Middle frontal gyrus (tissue), 1 donor: ENCODE measurements around the gene MAPK7.
"Not testable (repeated sequence)": the region's sequence is repeated elsewhere in the genome, so short reads cannot be mapped to it uniquely, and the experiment has no call there.

ENCODE experiments used
- DNase-seq: peaks from one replicate; pipeline ENCODE4 v3.0.0-alpha.2; 2015; ENCODE audit warnings: low spot score; ENCODE audit errors: extremely low spot score

MAPK7 gene

DNA sequence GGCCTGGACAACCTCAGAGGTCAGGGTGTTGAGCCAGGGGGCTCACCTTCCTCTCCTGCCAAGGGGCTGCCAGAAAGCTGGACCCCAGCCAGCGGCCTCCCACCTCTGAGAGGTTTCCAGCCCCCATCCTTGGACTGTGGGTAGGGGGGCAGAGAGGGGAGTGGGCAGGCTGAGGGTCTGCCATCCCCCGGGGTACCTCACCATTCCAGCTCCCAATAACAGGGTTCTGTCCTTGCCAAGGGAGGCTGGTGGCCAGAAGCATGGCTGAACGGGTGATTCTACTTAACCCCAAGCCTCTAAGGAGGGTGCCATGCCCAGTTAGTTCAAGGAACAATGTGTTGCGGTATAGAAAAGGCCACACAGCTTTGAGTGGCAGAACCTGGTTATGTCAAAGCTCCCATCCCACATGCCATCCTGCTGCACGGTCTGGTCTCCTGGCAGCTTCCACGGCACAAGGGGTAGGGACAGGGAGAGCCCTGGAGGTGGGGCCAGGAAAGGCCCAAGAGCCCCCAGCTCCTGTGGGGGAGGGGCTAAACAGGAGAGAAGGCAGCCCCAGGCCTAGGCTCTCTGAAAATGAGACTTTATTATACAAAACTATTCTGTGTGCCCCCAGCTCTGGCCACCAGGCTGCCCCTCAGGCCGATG, 35.6 kb upstream of the MAPK7 start:
- no peak for DNase-seq

DNA sequence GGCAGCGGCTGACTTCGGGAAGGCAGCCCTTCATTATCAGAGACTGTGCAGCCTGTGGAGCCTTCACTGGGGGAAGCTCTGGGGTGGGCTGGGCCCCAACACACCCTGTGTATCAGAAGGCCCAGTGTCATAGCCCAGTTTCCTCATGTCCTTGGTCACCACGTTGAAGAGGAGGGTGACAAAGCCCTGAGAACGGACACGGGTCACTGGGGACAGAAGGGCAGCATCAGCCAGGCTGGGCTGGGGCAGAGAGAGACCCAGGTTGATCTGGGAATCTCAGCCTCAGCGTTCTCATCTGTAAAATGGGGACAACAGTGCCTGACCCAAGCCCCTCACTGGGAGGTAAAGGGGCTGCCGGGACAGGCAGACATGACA, 35.1 kb upstream of the MAPK7 start:
- DNase-seq, result no peak

GRCh38 chr17:19343671-19344151, 34.6 kb upstream of the MAPK7 start:
- no peak for DNase-seq

- no peak for DNase-seq
Measured at GRCh38 chr17:19344311-19345066, 33.8 kb upstream of the MAPK7 start.

DNA sequence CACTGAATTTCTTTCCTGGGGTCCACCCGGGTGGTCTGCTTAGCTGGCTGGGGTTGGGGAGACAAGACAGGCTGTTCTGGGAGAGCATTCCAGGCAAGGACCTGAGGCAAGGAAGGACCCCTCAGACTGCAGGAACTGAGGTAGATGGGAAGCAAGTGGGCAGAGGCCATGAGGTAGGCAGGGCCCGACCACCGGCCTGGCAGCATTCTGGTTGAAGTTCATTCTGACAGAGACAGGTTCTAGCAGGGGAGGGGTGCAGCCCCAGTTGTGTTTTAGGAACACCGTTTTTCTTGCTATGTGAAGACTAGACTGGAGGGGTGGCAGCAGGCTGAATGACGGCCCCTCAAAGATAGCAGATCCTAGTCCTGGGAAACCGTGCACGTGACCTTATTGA, 33.2 kb upstream of the MAPK7 start:
- DNase-seq, result no peak

GRCh38 chr17:19345486-19346350, 32.6 kb upstream of the MAPK7 start:
- no peak for DNase-seq

GRCh38 chr17:19346351-19347255, 31.7 kb upstream of the MAPK7 start:
- no peak for DNase-seq

- no peak for DNase-seq
Measured at GRCh38 chr17:19347323-19348080, 30.8 kb upstream of the MAPK7 start.

GRCh38 chr17:19348081-19348650, 30.1 kb upstream of the MAPK7 start:
- DNase-seq, result no peak

GRCh38 chr17:19348806-19349205, 29.5 kb upstream of the MAPK7 start:
- DNase-seq, result no peak

GRCh38 chr17:19353401-19353800, 24.9 kb upstream of the MAPK7 start:
- DNase-seq, result not testable (repeated sequence)

DNA sequence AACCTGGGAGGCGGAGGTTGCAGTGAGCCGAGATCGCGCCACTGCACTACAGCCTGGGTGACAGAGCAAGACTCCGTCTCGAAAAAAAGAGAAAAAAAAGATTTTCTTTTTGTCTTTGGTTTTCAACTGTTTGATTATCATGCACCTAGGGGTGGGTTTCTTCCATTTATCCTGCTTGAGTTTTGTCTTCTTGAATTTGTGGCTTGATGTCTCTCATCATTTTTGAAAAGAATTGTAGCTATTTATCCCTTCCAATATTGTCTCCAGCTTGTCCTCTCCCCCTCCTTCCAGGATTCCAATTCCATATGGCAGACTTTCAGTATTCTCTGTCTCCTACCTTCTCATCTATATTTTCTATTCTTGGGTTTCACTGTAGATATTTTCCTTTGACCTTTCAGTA, 23.6 kb upstream of the MAPK7 start:
- DNase-seq, result no peak

DNA sequence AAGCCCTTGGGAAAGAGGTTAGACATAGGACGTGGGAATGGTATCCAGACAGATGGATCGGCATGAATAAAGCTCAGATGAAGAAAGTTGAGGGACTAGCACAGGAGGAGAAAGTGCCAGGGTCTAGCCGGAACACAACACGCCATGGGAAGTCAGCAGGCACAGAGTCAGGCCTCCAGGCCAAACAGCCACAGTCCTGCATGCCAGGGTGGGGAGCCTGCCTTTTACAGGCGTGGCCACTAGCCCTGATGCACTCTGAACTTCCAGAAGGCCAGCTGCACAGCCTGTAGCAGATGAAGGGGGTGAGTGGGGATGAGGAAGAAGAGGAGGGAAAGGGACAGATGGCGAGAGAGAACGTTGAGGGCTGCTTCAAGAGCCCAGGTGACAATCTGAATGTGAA, 20.9 kb upstream of the MAPK7 start:
- no peak for DNase-seq

DNA sequence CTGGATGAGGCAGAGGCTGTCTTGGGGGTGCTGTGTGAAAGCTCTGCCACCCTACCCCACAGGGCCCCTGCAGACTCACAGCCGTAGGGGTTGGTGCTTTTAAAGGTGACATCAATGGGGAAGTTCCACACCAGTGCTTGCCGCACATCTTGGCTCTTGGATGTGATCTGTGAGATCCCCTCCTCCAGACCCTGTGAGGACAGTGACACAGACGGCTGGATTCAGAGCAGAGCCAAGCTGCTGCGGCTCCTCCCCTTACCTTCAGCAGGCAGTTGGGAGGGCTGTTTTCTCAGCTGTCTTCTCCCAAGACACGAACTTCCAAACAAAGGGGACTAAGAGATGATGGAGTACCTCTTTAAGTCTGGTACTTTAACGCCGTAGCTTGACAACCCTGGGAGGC, 20.5 kb upstream of the MAPK7 start:
- DNase-seq, result no peak

DNA sequence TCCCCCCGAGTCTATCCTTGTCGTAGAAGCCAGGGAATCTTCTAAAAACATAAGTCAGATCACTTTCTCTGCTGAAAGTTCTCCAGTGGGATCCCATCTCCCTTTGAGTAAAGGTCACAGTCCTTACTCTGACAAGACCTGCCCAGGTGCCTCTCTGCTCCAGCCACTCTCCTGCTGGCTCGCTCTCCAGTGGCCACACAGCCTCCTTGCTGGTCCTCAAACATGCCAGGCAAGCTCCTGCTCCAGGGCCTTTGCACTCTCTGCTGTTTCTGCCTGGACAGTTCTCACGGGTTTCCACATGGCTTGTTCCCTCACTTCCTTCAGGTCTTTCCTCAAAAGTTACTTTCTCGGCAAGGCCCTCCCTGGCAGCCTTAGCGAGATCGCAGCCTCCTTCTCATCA, 19.1 kb upstream of the MAPK7 start:
- no peak for DNase-seq

- no peak for DNase-seq
Measured at GRCh38 chr17:19359856-19360255, 18.4 kb upstream of the MAPK7 start.

- DNase-seq, result no peak
Measured at GRCh38 chr17:19360772-19361171, 17.5 kb upstream of the MAPK7 start.

DNA sequence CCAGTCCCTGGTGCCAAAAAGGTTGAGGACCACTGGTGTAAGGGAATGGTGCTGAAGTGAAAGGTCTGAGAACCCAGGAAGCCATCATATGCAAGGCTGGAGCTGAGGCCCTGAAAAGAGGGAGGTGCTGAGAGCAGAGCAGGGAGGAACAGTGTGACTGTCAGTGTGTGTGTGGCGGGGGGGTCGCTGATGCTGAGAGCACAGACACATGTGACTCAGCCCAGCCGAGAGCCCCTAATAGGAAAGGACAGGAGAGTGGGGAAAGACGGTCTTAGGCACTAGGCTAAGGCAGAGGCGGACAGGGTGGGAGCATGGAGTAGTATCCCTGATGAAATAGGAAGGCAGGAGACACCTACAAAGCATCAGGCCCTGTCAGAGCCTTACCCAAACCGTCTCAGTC, 17.0 kb upstream of the MAPK7 start:
- no peak for DNase-seq

DNA sequence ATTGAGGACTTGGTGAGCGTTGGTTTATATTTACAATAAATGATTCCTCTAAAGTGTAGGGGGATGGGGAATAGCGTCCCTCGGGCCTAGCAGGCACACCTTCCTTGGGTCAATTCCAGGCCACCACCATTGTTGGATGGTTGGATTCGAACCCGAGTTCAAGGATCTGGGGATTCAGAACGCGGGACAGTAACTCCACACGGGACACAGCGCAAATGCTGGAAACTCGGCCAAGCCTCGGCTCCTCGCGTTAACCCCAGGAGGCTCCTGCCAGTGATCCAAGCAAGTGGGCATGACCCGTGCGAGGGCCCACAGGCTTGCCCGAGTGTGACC, 16.4 kb upstream of the MAPK7 start:
- DNase-seq, result no peak
